ENCODE measurements around the gene FOXP1. TPM values are rescaled to one million over a fixed set of nuclear protein-coding genes. Genes with fewer than 3 reads are reported as not detected.

Gene FOXP1
- total and polyA plus RNA-seq, 2 of the 8 experiments (the other 6 are each of a cell fraction or from before 2014, with no cell fraction given), result 13.9 to 25.4 TPM

DNA sequence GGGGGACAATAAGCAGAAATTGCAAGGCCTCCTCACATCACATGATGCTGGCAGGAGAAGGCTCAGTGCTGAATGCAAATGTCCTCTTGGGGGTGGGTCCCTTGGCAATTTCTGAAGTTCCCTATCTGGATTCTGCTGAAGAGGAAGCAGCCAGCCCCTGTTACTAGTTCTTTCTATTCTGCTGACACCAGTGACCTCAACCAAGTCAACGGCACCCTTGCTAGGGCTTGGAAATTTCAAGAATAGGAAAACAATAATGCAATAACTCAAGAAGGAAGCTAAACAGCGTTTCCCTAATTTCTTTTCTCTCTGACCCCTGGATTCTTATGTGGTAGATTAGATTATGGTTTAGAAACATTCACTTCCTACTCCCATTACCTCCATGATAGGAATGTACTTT, 46.2 kb upstream of the FOXP1 start (continued):
- no peak for TF ChIP-seq CHD7 (IDR thresholded peaks at IDR 0.05; ENCODE audit: insufficient replicate concordance, low read length)
- no peak for TF ChIP-seq CTBP2 (IDR thresholded peaks at IDR 0.05; ENCODE audit: borderline replicate concordance, insufficient read depth, insufficient read length, low read length)
- TF ChIP-seq BCL11A (IDR thresholded peaks at IDR 0.05; ENCODE audit: low read depth in 2 of 2, low read length in 2 of 2), result no peak
- TF ChIP-seq ASH2L (IDR thresholded peaks at IDR 0.05; ENCODE audit: low read length), result no peak
- no peak for TF ChIP-seq GABPA (IDR thresholded peaks at IDR 0.05; ENCODE audit: borderline replicate concordance, insufficient read depth, low read length)
- TF ChIP-seq SAP30 (IDR thresholded peaks at IDR 0.05; ENCODE audit: insufficient read depth, insufficient replicate concordance, low read length), result no peak
- no peak for TF ChIP-seq RBBP5 (IDR thresholded peaks at IDR 0.05; ENCODE audit: borderline replicate concordance, low read depth, low read length)
- no peak for TF ChIP-seq RNF2 (IDR thresholded peaks at IDR 0.05; ENCODE audit: borderline replicate concordance, low read depth, low read length, missing control alignments, poor library complexity, severe bottlenecking)
- TF ChIP-seq SP4 (IDR thresholded peaks at IDR 0.05; ENCODE audit: low read length), result no peak
- no peak for TF ChIP-seq HDAC2 (IDR thresholded peaks at IDR 0.05; ENCODE audit: borderline replicate concordance in 1 of 2, low read depth in 2 of 2, low read length in 2 of 2)

Measured in H1 (cell line).